ENCODE results near the gene PCDHB9. TPM values are rescaled to one million over a fixed set of nuclear protein-coding genes. Genes with fewer than 3 reads are reported as not detected.
"Not testable (repeated sequence)": the region's sequence is repeated elsewhere in the genome, so short reads cannot be mapped to it uniquely, and the experiment has no call there.

Gene PCDHB9
- total RNA-seq, 1 donor from 2014 or later, result 3.4 TPM

- H3K4me3 Mint-ChIP-seq (ENCODE audit: unreplicated experiment); DNase-seq (ENCODE audit: extremely low spot score, unreplicated experiment); H3K27me3 Mint-ChIP-seq (ENCODE audit: unreplicated experiment); H3K27ac Mint-ChIP-seq (ENCODE audit: unreplicated experiment); H3K36me3 Mint-ChIP-seq (ENCODE audit: unreplicated experiment); H3K4me1 Mint-ChIP-seq (ENCODE audit: unreplicated experiment): not testable (repeated sequence)
- H3K9me3 Mint-ChIP-seq (ENCODE audit: unreplicated experiment), result peaks cover 64% of the 10 kb centered on the region
- TF ChIP-seq CTCF (IDR thresholded peaks at IDR 0.05), result peak; percentile 19
Observed at GRCh38 chr5:141213656-141214339, 26.8 kb downstream of the PCDHB9 start, which contains the start of gene PCDHB13. Gene PCDHB13 (plus strand): TSS chr5:141213919. CDS start chr5:141214124, 205 bp downstream.

- H3K9me3 Mint-ChIP-seq (ENCODE audit: unreplicated experiment), result peaks cover 64% of the 10 kb centered on the region
- not testable (repeated sequence) for H3K4me1 Mint-ChIP-seq (ENCODE audit: unreplicated experiment); H3K27me3 Mint-ChIP-seq (ENCODE audit: unreplicated experiment); H3K36me3 Mint-ChIP-seq (ENCODE audit: unreplicated experiment); H3K27ac Mint-ChIP-seq (ENCODE audit: unreplicated experiment); H3K4me3 Mint-ChIP-seq (ENCODE audit: unreplicated experiment); DNase-seq (ENCODE audit: extremely low spot score, unreplicated experiment)
Observed at GRCh38 chr5:141214583-141214982, 27.6 kb downstream of the PCDHB9 start.

- H3K27me3 Mint-ChIP-seq (ENCODE audit: unreplicated experiment), result not testable (repeated sequence)
Observed at GRCh38 chr5:141215504-141215903, 28.5 kb downstream of the PCDHB9 start.

GRCh38 chr5:141216035-141216434, 29.1 kb downstream of the PCDHB9 start:
- peaks cover 70% of the 10 kb centered on the region for H3K9me3 Mint-ChIP-seq (ENCODE audit: unreplicated experiment)
- not testable (repeated sequence) for H3K27me3 Mint-ChIP-seq (ENCODE audit: unreplicated experiment); H3K27ac Mint-ChIP-seq (ENCODE audit: unreplicated experiment); H3K4me3 Mint-ChIP-seq (ENCODE audit: unreplicated experiment); H3K36me3 Mint-ChIP-seq (ENCODE audit: unreplicated experiment); H3K4me1 Mint-ChIP-seq (ENCODE audit: unreplicated experiment)
- peak; percentile 84 for DNase-seq (ENCODE audit: extremely low spot score, unreplicated experiment)

More at GRCh38 chr5:141215504-141215903, 28.5 kb downstream of the PCDHB9 start:
- H3K36me3 Mint-ChIP-seq (ENCODE audit: unreplicated experiment); H3K4me3 Mint-ChIP-seq (ENCODE audit: unreplicated experiment); H3K27ac Mint-ChIP-seq (ENCODE audit: unreplicated experiment); H3K4me1 Mint-ChIP-seq (ENCODE audit: unreplicated experiment): not testable (repeated sequence)
- DNase-seq (ENCODE audit: extremely low spot score, unreplicated experiment), result peak; percentile 78
- H3K9me3 Mint-ChIP-seq (ENCODE audit: unreplicated experiment), result peaks cover 69% of the 10 kb centered on the region

- no peak for DNase-seq (ENCODE audit: extremely low spot score, unreplicated experiment)
- Mint-ChIP-seq H3K27me3 (ENCODE audit: unreplicated experiment) (no peaks in the 10 kb centered on the region), H3K9me3 (ENCODE audit: unreplicated experiment) (peaks cover 63% of the 10 kb centered on the region), H3K4me3 (ENCODE audit: unreplicated experiment) (peak within 1 kb of the TSS; percentile 75), H3K4me1 (ENCODE audit: unreplicated experiment) (peaks cover 9% of the 10 kb centered on the region), H3K27ac (ENCODE audit: unreplicated experiment) (peak within 1 kb of the TSS; percentile 85), H3K36me3 (ENCODE audit: unreplicated experiment) (peaks cover 13% of the 10 kb centered on the region)
- TF ChIP-seq CTCF (IDR thresholded peaks at IDR 0.05), result peak; percentile 51
Observed at GRCh38 chr5:141223112-141223783, 36.3 kb downstream of the PCDHB9 start, which contains the start of gene PCDHB14. Gene PCDHB14 (plus strand): TSS chr5:141223343. CDS start chr5:141223506, 163 bp downstream.

- H3K4me3 Mint-ChIP-seq (ENCODE audit: unreplicated experiment); H3K27me3 Mint-ChIP-seq (ENCODE audit: unreplicated experiment); DNase-seq (ENCODE audit: extremely low spot score, unreplicated experiment); H3K4me1 Mint-ChIP-seq (ENCODE audit: unreplicated experiment); H3K27ac Mint-ChIP-seq (ENCODE audit: unreplicated experiment): not testable (repeated sequence)
- Mint-ChIP-seq H3K36me3 (ENCODE audit: unreplicated experiment) (peaks cover 11% of the 10 kb centered on the region), H3K9me3 (ENCODE audit: unreplicated experiment) (peaks cover 53% of the 10 kb centered on the region)
Observed at GRCh38 chr5:141224844-141225243, 37.9 kb downstream of the PCDHB9 start.

GRCh38 chr5:141225421-141225820, 38.5 kb downstream of the PCDHB9 start:
- H3K4me3 Mint-ChIP-seq (ENCODE audit: unreplicated experiment); DNase-seq (ENCODE audit: extremely low spot score, unreplicated experiment); H3K27me3 Mint-ChIP-seq (ENCODE audit: unreplicated experiment); H3K27ac Mint-ChIP-seq (ENCODE audit: unreplicated experiment); H3K4me1 Mint-ChIP-seq (ENCODE audit: unreplicated experiment): not testable (repeated sequence)
- H3K36me3 Mint-ChIP-seq (ENCODE audit: unreplicated experiment), result peaks cover 11% of the 10 kb centered on the region
- H3K9me3 Mint-ChIP-seq (ENCODE audit: unreplicated experiment), result peaks cover 52% of the 10 kb centered on the region

All from osteocyte (in vitro differentiated cells).